Lung (tissue), 12 donors: ENCODE measurements around the gene EIF3M. TPM values are rescaled to one million over a fixed set of nuclear protein-coding genes. Genes with fewer than 3 reads are reported as not detected.

ENCODE experiments used
- ATAC-seq: fragments of 200-7000 bp; cut with Tn5 transposase; one replicate; pipeline ENCODE4 v1.9.1; 2020; ENCODE audit warnings: moderate number of reproducible peaks; ENCODE audit not compliant: insufficient read depth, low FRiP score
- DNase-seq, 3 donors: peaks; one replicate each; pipeline ENCODE4 v3.0.0-alpha.2; 2013 to 2017
- H3K27ac ChIP-seq, 2 donors: one replicate each; pipeline ENCODE4 v1.5.1; 2013; ENCODE audit warnings: mild to moderate bottlenecking in 2 of 2, moderate library complexity in 2 of 2, control low read depth in 1 of 2, inconsistent platforms in 1 of 2, low read depth in 1 of 2, low read length in 1 of 2
- H3K27me3 ChIP-seq, 3 donors: one replicate each; pipeline ENCODE4 v1.5.1; 2013; ENCODE audit warnings: low read length in 2 of 3; ENCODE audit not compliant: control insufficient read depth in 3 of 3, insufficient read depth in 3 of 3
- H3K36me3 ChIP-seq, 4 donors: one replicate each; pipeline ENCODE4 v1.5.1; 2013; ENCODE audit warnings: low read length in 4 of 4, mild to moderate bottlenecking in 1 of 4, moderate library complexity in 1 of 4; ENCODE audit not compliant: control insufficient read depth in 4 of 4, insufficient read depth in 4 of 4
- H3K4me1 ChIP-seq, 5 donors: one replicate each; pipeline ENCODE4 v1.5.1; 2013; ENCODE audit warnings: low read length in 5 of 5, mild to moderate bottlenecking in 2 of 5, moderate library complexity in 1 of 5; ENCODE audit not compliant: control insufficient read depth in 5 of 5, insufficient read depth in 5 of 5
- H3K4me3 ChIP-seq: one replicate; pipeline ENCODE4 v1.5.1; 2013; ENCODE audit warnings: mild to moderate bottlenecking, control low read depth, moderate library complexity
- H3K9ac ChIP-seq, 2 donors: one replicate each; pipeline ENCODE4 v1.5.1; 2013; ENCODE audit warnings: low read length in 2 of 2, control low read depth in 1 of 2; ENCODE audit not compliant: insufficient read depth in 1 of 2
- H3K9me3 ChIP-seq, 4 donors: one replicate each; pipeline ENCODE4 v1.5.1; 2013; ENCODE audit warnings: low read length in 3 of 4, mild to moderate bottlenecking in 1 of 4, moderate library complexity in 1 of 4; ENCODE audit not compliant: control insufficient read depth in 4 of 4, insufficient read depth in 3 of 4
- CTCF ChIP-seq: IDR thresholded peaks from 2 replicates; pipeline ENCODE4 v1.5.1; 2012; ENCODE audit warnings: mild to moderate bottlenecking; ENCODE audit errors: control extremely low read depth, extremely low read depth
- WGBS, 2 donors: extraction: QIAGEN DNeasy Blood & Tissue Kit; methylation state at CpG; one replicate each; pipeline ENCODE4 v1.1.7; 2013; 5-methylcytosine and 5-hydroxymethylcytosine counted together
- polyA plus RNA-seq, 2 donors: library from polyadenylated mRNA; stranded (reverse); fragments of 200-250 nt; gene quantifications; one replicate each; pipeline ENCODE4 v1.2.1, GENCODE V29; 2013
- total RNA-seq, 2 donors: library from RNA; depleted of rRNA in 1 of 2; stranded (reverse); fragments of >200 nt in 1 of 2; gene quantifications; one replicate each; pipeline ENCODE4 v1.2.1, GENCODE V29; 2014 to 2021
- donor health status: control.
- donor health status: control.
- donor health status: Bipolar disorder and iron deficiency.
- donor health status: healthy.
- donor health status: DM: yes; HTN: yes; CAD: no.

Gene EIF3M
- total and polyA plus RNA-seq, 4 donors: 168 to 247 (median 208) TPM

DNA sequence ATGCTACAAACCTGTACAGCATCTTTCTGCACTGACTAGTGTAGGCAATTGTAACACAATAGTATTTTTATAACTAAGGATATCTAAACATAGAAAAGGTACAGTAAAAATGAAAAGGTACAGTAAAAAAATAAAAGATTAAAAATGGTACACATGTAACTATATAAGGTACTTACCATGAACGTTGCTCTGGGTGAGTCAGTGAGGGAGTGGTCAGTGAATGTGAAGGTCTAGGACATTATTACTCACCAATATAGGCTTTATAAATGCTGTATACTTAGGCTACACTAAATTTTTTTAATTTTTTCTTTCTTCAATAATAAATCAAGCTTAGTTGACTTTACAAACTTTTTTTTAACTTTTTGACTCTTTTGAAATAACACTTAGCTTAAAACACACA, 59.9 kb downstream of the EIF3M start:
- Histone ChIP-seq H3K9ac (no peak overlapping the region), H3K27me3 (no peaks in the 10 kb centered on the region), H3K4me1 (no peaks in the 10 kb centered on the region), H3K27ac (no peak overlapping the region), H3K36me3 (no peaks in the 10 kb centered on the region), H3K4me3 (no peak overlapping the region), H3K9me3 (no peaks in the 10 kb centered on the region)
- DNase-seq (no peak), ATAC-seq (no peak)
- 57 to 75% methylated on average over 1 of the region's 1 CpG for WGBS, 2 donors
- no peak for TF ChIP-seq CTCF

Other genes starting within 250 kb of the EIF3M start
- gene WT1, start 148.3 kb upstream of the EIF3M start, total RNA-seq: under 1 TPM; 0.34 to 0.92 TPM
- under 1 TPM; 0.07 to 0.59 TPM for gene WT1, start 148.3 kb upstream of the EIF3M start, polyA plus RNA-seq
- under 1 TPM; 0.09 to 0.17 TPM for gene CCDC73, start 210.8 kb downstream of the EIF3M start, total RNA-seq
- under 1 TPM; 0.03 to 0.10 TPM for gene CCDC73, start 210.8 kb downstream of the EIF3M start, polyA plus RNA-seq
- 1 to 10 TPM; 6.3 to 9.7 TPM for gene PRRG4, start 246.1 kb downstream of the EIF3M start, total RNA-seq
- 1 to 10 TPM; 4.7 to 5.8 TPM for gene PRRG4, start 246.1 kb downstream of the EIF3M start, polyA plus RNA-seq